ENCODE measurements around the gene LZTFL1. TPM values are rescaled to one million over a fixed set of nuclear protein-coding genes. Genes with fewer than 3 reads are reported as not detected.
"Not testable (repeated sequence)": the region's sequence is repeated elsewhere in the genome, so short reads cannot be mapped to it uniquely, and the experiment has no call there.

LZTFL1 gene
- total RNA-seq, 1 donor from 2014 or later: 7.4 TPM

DNA sequence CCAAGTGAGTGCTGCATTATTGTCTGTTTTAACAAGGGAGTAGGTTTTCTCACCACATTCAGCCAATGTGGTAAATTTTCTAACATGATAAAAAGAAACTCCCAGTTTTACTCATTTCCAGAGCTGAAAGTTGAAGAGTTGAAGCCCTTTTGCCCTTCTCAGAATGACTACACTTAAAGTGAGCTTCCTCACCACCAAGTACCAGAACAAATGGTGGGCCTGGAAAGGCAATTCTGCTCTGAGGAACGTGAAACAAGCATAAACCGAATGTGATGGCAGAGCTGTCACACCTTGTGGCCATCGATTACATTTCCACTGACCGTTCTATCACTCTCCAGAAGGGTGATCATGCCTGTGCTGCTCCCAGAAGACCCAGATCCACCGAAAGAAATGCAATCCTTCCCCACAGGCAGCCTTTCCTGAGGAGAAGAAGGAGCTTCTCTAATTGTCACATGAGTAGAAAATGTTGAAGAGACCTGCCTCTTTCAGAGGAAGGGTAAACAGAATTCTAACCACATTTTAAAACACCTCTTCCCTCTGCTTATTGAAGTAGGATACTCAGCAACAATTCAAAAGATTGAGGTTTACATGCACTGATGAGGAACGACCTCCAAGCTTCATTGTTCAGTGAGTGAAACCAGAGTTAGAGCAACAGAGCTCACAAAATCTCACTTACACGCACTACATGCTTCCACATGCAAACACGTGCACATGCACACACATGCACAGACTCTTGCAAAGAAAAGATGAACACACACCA, 23.0 kb upstream of the LZTFL1 start:
- Histone ChIP-seq H3K27me3 (ENCODE audit: low read depth) (no peaks in the 10 kb centered on the region), H3K36me3 (no peaks in the 10 kb centered on the region), H3K4me3 (no peak overlapping the region), H3K9me3 (replicated peaks) (peaks cover 8% of the 10 kb centered on the region), H3K4me1 (no peaks in the 10 kb centered on the region), H3K27ac (replicated peaks) (no peak overlapping the region)
- DNase-seq: no peak
- no peak for TF ChIP-seq CTCF (IDR thresholded peaks at IDR 0.05; ENCODE audit: borderline replicate concordance)
- intact Hi-C loops (cut with micrococcal nuclease): no loop called here

GRCh38 chr3:45861043-45861719, 19.3 kb upstream of the LZTFL1 start:
- H3K4me1 ChIP-seq: no peaks in the 10 kb centered on the region
- no peaks in the 10 kb centered on the region for H3K27me3 ChIP-seq (ENCODE audit: low read depth)
- no peaks in the 10 kb centered on the region for H3K36me3 ChIP-seq
- intact Hi-C loops (cut with micrococcal nuclease): no loop called here
- H3K4me3 ChIP-seq: no peak overlapping the region
- DNase-seq: no peak
- TF ChIP-seq CTCF (IDR thresholded peaks at IDR 0.05; ENCODE audit: borderline replicate concordance): no peak
- no peak overlapping the region for H3K27ac ChIP-seq (replicated peaks)
- peaks cover 13% of the 10 kb centered on the region for H3K9me3 ChIP-seq (replicated peaks)

GRCh38 chr3:45860481-45860880, 18.6 kb upstream of the LZTFL1 start:
- Histone ChIP-seq H3K36me3 (no peaks in the 10 kb centered on the region), H3K27ac (replicated peaks) (no peak overlapping the region), H3K27me3 (ENCODE audit: low read depth) (no peaks in the 10 kb centered on the region), H3K4me1 (no peaks in the 10 kb centered on the region), H3K4me3 (no peak overlapping the region), H3K9me3 (replicated peaks) (peaks cover 19% of the 10 kb centered on the region)
- TF ChIP-seq CTCF (IDR thresholded peaks at IDR 0.05; ENCODE audit: borderline replicate concordance): no peak
- no peak for DNase-seq
- intact Hi-C loops (cut with micrococcal nuclease): no loop called here

DNA sequence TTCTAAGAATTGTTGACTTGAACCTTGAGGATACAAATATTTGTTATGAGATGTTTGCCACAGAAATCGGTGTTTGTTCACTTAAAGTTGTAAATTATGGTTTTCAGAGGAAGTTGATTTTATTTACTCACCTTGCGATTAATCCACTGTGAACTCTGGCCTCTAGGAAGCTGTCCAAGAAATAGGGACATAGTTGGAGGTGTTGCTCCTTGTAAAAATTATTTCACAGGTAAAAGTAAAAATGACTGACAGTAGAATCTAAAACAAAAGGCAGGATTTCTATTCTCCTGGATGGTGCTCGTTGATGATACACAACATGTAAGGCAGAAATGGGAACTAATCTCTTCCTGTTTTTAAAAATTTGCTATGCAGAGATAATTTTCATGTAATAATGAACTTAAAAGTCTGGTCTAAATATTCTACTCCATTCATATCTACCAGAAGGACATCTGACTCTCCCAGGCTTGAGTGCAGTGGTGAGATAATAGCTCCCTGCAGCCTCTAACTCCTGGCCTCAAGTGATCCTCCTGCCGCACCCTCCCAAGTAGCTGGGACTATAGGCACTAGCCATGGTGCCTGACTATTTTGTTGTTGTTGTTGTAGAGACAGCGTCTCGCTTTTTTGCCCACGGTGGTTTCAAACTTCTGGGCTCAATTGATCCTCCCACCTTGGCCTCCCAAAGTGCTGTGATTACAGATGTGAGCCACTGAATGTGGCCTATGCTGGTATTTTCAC, 17.1 kb upstream of the LZTFL1 start:
- intact Hi-C loops (cut with micrococcal nuclease): no loop called here
- DNase-seq: no peak

GRCh38 chr3:45857024-45857423, 15.1 kb upstream of the LZTFL1 start:
- H3K4me1 ChIP-seq; intact Hi-C loops (cut with micrococcal nuclease); H3K36me3 ChIP-seq; H3K27me3 ChIP-seq (ENCODE audit: low read depth); DNase-seq; H3K4me3 ChIP-seq; H3K27ac ChIP-seq (replicated peaks): not testable (repeated sequence)
- H3K9me3 ChIP-seq (replicated peaks): peaks cover 12% of the 10 kb centered on the region

More for the DNA sequence above, 17.1 kb upstream of the LZTFL1 start:
- peaks cover 19% of the 10 kb centered on the region for H3K9me3 ChIP-seq (replicated peaks)
- no peaks in the 10 kb centered on the region for H3K36me3 ChIP-seq
- no peak for TF ChIP-seq CTCF (IDR thresholded peaks at IDR 0.05; ENCODE audit: borderline replicate concordance)
- no peaks in the 10 kb centered on the region for H3K4me1 ChIP-seq
- no peak overlapping the region for H3K27ac ChIP-seq (replicated peaks)
- H3K27me3 ChIP-seq (ENCODE audit: low read depth): no peaks in the 10 kb centered on the region
- H3K4me3 ChIP-seq: no peak overlapping the region

GRCh38 chr3:45856323-45856722, 14.4 kb upstream of the LZTFL1 start:
- H3K4me3 ChIP-seq; H3K4me1 ChIP-seq; H3K36me3 ChIP-seq; DNase-seq; H3K27me3 ChIP-seq (ENCODE audit: low read depth); H3K27ac ChIP-seq (replicated peaks); intact Hi-C loops (cut with micrococcal nuclease): not testable (repeated sequence)
- peaks cover 12% of the 10 kb centered on the region for H3K9me3 ChIP-seq (replicated peaks)

All from left ventricle myocardium inferior (tissue), 1 donor.